GM21367 (cell line): ENCODE results near the gene CD1D.
"Not testable (repeated sequence)": the region's sequence is repeated elsewhere in the genome, so short reads cannot be mapped to it uniquely, and the experiment has no call there.

Experiments
- ATAC-seq: cut with Tn5 transposase; IDR thresholded peaks from one replicate; pipeline ENCODE4 v1.9.1; 2021; ENCODE audit not compliant: unreplicated experiment

The CD1D gene

DNA sequence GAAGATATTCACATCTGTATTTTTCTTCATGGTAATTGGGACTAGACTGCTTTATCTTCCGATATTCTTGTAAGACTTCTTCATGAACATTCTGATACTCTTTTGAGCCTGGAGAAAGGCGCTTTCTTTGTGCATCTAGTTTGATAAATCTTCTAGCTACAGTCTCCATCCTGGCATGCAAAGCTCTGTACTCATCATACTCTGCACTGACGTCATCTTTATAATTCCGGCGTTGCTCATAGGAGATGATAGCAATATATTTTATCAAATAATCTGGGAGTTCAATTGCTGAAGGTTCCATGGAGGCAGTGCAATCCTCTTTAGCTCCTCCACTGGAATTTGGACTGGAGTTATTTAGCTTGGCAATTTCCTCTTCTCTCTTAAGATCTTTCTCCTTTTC lies 4.8 kb upstream of the CD1D start:
- not testable (repeated sequence) for ATAC-seq

GRCh38 chr1:158176399-158176798 lies 4.3 kb upstream of the CD1D start:
- no peak for ATAC-seq

DNA sequence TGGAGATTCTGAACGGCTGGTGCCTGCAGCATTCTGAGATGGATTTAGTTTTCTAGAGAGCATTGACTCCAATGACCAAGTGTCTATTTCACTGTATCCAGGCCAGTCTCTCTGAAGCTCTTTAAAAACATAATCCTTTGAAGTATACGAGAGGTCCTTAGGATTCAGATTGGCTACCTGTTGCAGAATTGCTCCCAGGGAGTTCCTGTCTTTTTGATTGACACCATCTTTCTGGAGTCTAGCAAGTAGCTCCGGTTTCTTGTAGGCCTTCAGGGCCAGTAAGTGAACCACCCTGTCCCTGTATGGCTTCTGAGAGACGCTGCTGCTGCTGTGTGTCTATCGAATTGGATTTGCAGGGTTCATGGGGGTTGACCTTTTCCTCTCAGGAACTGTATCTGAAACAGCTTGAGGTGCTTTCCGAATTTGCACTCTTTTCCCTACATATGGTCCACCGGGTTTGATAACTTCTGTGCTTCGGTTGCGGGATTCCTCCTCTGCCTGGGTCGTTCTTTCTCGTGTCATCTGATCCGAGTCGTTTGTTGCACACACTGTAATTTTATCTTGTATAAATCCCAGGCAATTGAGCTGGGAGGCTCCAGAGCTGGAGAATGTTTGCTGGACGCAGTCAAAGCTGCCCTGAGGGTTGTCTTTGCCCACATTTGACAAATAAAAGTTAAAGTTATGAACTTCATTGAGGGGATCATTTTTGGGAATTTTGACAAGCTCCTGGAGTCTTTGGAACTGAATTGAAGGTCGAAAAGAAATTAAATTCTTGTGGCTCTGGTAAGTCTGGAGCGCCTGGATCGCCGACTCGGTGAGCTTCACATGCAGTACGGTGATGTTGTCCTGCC lies 3.6 kb upstream of the CD1D start:
- not testable (repeated sequence) for ATAC-seq

DNA sequence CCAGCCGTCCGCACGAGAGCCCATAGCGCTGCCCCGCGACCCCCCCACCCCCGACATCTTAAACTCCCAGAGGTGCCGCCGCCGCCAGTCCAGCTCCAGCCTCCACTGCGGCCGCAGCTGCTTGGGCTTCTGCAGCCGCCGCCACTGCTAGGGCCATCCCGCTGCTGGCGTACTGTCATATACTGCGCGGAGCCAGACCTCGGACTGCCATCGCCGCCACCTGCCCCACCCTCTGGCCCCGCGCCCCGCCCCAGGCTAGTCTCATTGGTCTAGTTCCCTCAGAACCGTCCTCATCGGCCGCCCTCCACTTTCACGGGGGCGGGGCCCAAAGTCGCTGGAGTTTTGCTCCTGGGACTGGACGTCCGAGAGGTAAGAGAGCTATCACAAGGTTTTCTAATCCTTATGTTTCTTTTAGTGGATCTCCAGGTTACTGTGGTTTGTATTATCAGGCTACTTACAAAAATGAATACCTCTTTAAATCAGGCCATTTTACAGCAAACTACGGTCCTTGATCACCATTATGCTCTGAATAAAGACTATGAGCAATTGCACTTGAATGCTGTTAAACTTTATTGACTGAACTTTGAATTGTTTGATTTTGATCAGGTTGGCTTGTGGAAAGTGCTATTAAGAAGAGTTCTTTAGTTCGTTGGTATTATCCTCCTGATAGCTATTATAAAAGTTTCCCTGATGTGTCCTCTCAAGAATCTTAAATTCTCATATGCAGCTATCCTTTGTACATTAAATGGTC lies 2.8 kb upstream of the CD1D start:
- no peak for ATAC-seq

- ATAC-seq, result peak; percentile 93
Observed at GRCh38 chr1:158179301-158180041, 1.2 kb upstream of the CD1D start.

- ATAC-seq, result no peak
Observed at GRCh38 chr1:158181577-158181922, 855 bp downstream of the CD1D start.

DNA sequence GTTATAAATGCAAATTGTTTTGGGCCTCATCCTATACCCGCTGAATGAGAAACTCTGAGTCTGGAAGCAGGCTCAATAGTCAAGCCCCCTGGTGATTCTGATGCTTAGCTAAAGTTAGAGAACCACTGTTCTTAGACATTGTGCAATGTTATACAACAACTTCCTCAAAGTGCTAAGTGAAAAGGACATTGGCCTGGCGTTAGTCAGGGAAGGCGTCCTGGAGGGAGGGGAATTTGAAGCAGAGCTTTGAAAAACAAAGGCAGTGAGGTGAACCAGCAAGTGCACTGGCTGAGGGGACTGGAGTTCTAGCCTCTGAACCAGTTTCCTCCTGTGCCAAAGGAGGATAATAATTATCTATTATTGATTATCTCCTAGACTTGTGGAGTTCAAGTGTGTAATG lies 5.1 kb downstream of the CD1D start:
- no peak for ATAC-seq

DNA sequence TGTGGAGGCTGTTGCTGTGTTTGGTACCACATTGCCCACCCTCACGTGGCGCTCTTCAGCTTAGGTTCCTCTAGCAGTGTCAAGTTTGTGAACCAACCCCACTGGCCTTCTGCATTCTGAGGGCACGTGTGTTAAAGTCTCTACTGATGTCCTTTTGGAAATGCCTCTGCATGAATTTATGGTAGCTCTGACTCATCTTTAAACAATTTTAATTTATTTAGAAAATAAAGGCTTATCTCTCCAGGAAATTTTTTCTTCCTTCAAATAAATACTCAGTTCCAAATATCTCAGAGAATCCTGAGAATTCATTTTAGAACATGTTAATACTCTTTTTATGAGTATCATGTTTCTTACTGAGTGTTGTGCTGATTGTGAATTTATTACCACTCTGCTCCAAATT lies 5.5 kb downstream of the CD1D start:
- no peak for ATAC-seq

GRCh38 chr1:158188611-158189010 lies 7.9 kb downstream of the CD1D start:
- ATAC-seq, result no peak

DNA sequence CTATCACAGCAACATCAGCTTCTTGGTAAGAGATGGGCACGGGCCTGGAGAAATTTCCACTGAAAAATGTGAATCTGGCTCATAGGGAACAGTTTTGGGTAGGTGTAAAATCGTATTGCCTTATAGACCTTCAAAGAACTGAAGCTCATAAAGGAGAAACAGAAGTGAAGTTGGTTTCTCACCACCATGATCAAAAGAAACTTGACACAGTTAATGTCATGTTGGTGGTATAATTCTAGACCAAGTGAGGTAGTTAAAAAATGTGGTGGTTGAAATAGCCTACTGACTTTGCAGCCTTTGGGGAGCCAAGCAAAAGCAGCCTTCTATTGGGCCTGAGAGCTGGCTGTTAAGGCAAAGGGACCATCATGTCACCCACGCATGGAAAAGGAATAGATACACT lies 8.9 kb downstream of the CD1D start:
- ATAC-seq, result no peak

- no peak for ATAC-seq
Observed at GRCh38 chr1:158191299-158191698, 10.6 kb downstream of the CD1D start.

DNA sequence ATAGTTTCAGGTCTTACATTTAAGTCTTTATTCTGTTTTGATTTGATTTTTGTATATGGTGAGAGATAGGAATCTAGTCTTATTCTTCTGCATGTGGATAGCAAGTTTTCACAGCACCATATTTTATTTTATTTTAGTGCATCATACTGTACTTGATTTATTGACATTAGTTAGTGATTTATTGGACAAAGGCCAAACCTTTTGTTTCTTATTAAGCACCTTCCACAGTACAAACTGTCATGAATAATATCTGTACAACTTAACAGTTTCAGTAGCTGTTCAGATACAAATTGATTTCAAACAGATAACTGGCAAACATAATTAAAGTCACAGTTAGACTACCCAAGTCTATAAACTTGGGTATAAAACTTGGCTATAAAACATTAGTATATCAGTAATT lies 15.8 kb downstream of the CD1D start:
- ATAC-seq, result no peak

GRCh38 chr1:158199849-158200248 lies 19.2 kb downstream of the CD1D start:
- ATAC-seq, result no peak

DNA sequence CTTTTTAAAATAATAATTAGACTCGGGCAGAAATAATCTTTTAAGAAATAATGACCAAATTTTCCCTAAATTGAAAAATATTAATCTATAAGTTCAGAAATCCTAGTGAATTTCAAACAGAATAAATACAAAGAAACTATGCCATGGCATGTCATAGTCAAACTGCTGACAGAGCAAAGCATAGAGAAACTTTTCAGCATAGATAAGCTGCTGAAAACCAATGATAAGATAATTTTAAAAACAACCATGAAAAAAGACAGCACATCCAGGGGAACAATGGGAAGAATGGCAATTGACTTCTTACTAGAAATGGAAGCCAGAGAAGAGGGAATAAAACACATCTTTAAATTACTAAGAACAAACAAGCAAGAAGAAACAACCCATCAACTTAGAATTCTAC lies 19.8 kb downstream of the CD1D start:
- no peak for ATAC-seq

GRCh38 chr1:158203693-158204457 lies 23.2 kb downstream of the CD1D start:
- ATAC-seq, result no peak

DNA sequence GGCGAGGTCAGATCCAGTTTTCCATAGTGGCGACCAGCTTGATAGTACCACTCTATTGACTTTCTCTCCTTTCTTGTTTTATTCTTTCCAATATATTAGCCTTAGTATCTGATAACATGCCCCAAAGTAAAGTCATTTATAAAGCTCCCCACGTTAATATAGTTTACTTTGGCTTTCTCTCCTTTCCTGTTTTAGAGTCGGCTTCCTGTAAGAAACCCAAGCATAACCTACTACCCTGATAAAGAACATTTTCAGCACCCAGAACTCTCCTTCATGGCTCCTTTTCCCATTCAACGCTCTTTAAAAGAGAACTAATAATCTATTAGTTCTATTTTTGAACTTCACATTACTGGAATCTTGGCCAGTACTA lies 23.7 kb downstream of the CD1D start:
- ATAC-seq, result no peak

GRCh38 chr1:158208586-158209116 lies 28.0 kb downstream of the CD1D start:
- no peak for ATAC-seq

GRCh38 chr1:158212320-158212719 lies 31.6 kb downstream of the CD1D start:
- no peak for ATAC-seq

DNA sequence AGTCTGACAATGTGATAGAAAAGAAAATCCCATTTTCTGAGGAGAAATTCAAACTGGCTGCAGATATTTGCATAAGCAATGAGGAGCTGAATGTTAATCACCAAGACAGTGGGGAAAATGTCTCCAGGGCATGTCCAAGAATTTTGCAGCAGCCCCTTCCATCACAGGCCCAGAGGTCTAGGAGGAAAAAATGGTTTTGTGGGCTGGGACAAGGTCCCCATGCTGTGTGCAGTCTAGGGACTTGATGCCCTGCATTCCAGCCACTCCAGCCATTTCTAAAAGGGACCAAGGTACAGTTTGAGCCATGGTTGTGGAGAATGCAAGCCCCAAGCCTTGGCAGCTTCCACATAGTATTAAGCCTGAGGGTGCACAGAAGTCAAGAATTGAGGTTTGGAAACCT lies 42.8 kb downstream of the CD1D start:
- not testable (repeated sequence) for ATAC-seq

DNA sequence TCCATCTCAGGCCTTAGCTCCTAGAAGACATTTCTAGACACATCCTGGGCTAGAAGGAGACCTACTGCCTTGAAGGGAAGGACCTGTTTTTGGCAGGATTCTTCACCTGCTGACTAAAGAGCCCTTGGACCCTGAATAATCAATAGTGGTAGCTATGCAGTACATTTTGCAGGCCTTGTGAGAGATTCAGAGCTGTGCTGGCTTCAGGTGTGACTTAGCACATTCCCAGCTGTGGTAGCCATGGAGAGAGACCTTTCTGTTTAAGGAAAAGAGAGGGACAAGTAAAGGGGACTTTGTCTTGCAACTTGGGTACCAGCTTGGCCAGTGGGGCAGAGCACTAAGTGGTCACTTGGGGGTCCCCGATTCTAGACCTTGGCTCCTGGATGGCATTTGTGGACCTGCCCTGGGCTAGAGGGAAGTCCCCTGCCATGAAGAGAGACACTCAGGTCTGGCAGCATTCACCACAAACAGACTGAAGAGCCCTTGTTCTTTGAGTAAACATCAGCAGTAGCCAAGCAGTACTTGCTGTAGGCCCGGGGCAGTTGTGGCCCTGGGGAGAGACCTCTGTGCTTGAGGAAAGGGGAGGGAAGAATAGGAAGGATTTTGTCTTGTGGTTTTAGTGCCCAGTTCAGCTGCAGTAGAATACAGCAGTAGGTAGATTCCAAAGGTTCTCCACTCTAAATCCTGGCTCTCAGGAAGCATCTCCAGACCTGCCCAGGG lies 47.4 kb downstream of the CD1D start:
- no peak for ATAC-seq
